GM10847 (cell line): ENCODE data around the gene OR5T2.

Experiments used
- POLR2A ChIP-seq: IDR thresholded peaks from 2 replicates; pipeline ENCODE4 v1.6.1; 2011; ENCODE audit not compliant: insufficient read length; ENCODE audit errors: extremely low read depth

OR5T2 gene

DNA sequence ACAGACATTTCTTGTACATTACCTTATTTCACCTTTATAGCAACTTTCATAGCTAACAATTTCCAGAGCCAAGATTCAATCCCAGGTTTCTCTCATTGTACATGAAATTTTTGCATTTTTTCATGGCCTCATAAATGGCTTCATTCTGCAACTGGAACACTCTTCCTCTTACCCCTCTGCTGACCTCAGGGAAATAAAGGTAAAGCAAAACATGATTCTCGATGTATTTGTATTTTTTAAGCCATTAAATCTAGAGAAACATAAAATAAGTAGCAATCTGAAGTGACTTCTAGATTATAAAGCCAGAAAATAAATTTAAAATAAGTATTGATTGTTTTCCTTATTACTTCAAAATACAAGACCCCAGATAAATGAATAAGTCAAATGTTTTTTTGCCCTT is at the start of gene OR5T2:
Gene OR5T2 (minus strand): TSS at position 101 of the 400 bp plus-strand sequence. CDS start 1,193 bp downstream, outside the sequence.
- TF ChIP-seq POLR2A: no peak

DNA sequence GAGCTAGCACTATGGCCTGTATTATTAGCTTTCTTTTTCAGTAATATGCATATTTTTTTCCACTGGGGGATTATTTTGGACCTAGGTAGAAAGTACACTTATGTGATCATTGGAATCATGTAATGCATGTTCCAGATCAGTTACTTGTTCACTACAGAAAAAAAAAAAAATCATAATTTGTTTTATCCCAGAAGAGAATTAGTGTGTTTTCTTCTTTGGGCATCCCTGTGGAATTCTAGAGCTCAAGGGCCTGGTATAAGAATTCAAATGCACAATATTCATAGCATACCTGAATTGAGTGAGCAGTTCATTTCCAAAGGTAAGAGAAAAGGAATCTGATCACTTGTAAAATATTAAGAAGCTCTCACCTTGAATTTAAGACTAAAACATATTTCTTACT is 39.8 kb upstream of the OR5T2 start, which contains the start of gene OR5T1:
Gene OR5T1 (plus strand): TSS at position 301 of the 400 bp plus-strand sequence. CDS start 1,485 bp downstream, outside the sequence.
- TF ChIP-seq POLR2A: no peak

DNA sequence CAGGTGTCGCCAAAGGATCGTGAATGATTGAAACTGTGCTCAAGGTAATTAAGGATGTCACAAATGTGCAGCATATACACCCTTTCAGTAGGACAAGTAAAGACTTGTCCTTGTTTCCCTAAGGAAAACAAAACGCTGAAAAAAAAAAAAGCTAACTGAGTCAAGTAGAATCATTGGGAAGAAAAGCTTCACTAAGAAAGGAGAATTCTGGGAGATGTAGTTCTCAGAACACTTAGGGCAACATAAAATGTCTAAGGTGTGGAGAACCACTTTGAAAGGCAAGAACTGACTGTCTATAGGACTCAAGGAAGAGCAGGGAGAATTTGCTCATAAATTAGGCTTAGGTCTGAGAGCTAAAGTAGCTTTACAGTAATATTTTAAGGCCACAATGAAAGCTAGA is 37.0 kb upstream of the OR5T2 start:
- no peak for TF ChIP-seq POLR2A

DNA sequence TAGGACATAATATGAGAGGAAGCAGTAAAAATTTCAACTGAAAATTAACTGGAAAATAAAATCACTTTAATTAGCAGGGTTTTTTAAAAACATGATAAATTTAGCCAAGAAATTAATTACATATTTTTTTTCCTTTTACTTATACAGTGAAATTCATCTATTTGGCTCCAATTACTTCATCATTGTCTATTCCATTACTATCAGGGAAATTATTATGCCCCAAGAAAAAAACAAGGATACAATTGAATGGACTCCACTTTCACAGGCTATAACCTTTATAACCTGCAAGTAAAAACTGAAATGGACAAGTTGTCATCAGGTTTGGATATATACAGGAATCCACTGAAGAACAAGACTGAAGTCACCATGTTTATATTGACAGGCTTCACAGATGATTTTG is 17.9 kb upstream of the OR5T2 start, which contains the start of gene OR5T3:
Gene OR5T3 (plus strand): TSS at position 301 of the 400 bp plus-strand sequence. CDS start 0 bp downstream, at position 301.
- no peak for TF ChIP-seq POLR2A

DNA sequence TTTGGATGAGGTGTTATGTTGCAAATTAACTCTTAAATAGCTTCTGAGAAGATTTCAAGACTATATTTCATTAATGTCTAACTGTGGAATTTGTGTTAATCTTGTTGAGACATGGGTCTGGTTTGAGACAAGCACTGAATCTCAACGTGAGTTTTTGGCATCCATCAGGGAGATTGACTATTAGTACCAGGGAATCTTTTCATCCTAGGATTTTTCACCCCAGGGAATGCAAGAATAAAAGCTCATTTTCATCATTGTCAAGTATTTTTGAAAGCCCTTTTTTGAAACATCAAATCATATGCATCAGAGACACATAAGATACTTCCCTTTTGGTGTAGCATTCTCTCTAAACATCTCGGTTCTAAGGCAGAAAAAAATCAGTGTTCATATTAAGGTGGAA is 19.5 kb downstream of the OR5T2 start:
- no peak for TF ChIP-seq POLR2A

DNA sequence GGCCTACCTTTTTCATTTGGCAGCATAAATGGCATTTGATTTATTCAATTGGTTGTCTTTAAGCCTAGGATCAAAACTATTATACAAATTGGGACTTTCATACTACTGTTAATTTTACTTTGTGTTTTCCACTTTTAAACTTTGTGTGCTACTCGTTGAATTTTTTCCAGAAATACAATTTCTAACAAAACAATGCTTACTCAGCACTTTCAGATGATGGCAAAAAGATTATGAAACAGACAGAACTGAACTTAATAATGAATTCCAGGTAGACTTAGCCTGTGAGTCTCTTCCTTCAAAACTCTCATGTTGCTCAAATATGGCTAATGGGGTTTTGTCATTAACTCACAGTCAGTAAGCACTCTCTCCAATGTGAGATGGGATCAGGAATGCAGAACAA is 26.3 kb downstream of the OR5T2 start:
- TF ChIP-seq POLR2A: no peak

DNA sequence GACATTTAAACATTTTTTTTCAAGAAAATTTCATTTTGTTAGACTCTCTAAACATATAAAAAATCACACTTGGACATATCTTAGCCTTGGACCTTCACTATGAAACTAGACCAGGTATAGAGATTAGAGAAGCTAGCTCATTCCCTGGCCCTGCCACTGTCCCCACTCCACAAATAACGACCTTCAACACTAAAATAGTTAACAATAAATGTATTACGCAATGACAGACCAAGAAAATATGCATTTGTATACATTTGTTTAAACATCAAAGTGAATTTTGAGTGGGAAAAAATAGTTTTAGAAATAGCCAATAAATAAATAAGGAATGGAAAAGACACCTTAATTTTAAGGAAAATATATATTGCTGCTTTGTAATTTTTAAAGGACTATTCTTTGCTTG is 36.7 kb downstream of the OR5T2 start:
- TF ChIP-seq POLR2A: no peak

DNA sequence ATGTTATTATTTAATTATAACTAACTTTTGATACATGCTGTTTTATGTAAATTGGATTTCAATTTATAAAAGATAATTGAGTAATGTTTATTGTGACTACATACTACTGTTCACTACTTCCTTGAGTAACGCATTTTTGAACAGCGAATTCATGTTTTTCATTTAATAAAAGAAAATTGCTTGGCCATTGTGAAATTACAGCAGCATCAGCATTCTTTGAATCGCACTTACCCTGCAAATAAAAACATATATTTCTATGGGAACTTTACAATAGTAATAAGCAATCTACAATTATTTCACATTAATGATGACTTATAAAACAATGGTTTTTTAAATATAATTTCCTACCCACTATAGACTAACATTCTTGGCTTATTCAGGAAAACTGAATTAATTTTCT is 37.4 kb downstream of the OR5T2 start:
- TF ChIP-seq POLR2A: no peak

DNA sequence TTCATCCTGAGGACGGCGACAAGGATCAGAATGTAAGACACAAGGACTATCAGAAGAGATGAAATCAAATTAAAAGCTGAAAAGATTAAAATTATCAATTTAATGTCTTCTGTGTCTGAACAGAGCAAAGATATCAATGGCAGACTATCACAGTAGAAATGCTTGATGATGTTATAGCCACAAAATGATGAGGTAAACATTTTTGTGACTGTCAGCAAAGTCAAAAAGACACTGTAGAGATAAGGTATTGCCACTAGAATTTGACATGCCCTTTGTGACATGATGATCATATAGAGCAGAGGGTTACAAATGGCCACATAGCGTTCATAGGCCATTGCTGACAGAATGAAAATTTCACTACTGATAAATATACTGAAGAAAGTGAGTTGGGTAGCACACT is 45.5 kb downstream of the OR5T2 start:
- TF ChIP-seq POLR2A: no peak

DNA sequence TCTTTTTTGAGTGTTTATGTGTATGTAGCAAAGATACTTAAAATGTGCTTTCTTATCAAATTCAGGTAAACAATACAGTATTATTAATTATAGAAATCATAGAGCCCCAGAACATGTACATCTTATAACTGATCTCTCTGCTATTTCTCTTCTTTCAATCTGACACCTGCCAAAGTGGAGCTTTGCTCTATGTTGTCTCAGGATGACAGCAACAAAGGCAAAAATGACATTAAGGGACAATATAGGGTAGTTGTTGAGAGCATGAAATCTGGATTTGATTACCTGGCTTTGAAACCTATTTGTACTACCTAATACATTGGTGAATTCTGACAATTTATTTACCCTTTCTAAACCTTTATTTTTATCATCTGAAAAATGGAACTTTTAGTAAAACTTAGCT is 50.6 kb downstream of the OR5T2 start:
- no peak for TF ChIP-seq POLR2A
